Measurements from ENCODE around the gene HPDL. TPM values are rescaled to one million over a fixed set of nuclear protein-coding genes. Genes with fewer than 3 reads are reported as not detected.

HPDL gene
- total and polyA plus RNA-seq, 2 of the 4 experiments (the other 2 are of a cell fraction): 0.54 to 1.1 TPM

GRCh38 chr1:45378184-45378583 is 51.5 kb downstream of the HPDL start:
- Histone ChIP-seq H2BK120ac (ENCODE audit: low read depth, low read length) (no peak overlapping the region), H3K79me1 (ENCODE audit: low read depth in 1 of 2, low read length in 2 of 2) (no peaks in the 10 kb centered on the region), H3K4me3 (ENCODE audit: insufficient read depth, low read depth, low read length) (no peak overlapping the region), H2AFZ (replicated peaks; ENCODE audit: low read length, poor library complexity) (no peak overlapping the region), H3K9ac (ENCODE audit: low read depth, low read length) (no peak overlapping the region), H4K20me1 (ENCODE audit: insufficient read depth, low read length) (no peaks in the 10 kb centered on the region), H4K5ac (ENCODE audit: low read depth, low read length) (no peak overlapping the region), H3K9me1 (ENCODE audit: insufficient read depth, low read length) (peaks cover 4% of the 10 kb centered on the region; the same call in 1 of the 2 replicates), H2BK5ac (ENCODE audit: low read depth, low read length, poor library complexity, severe bottlenecking) (no peak overlapping the region), H3K14ac (replicated peaks; ENCODE audit: low read depth, low read length) (no peak overlapping the region), H2AK9ac (replicated peaks; ENCODE audit: low read depth, low read length, poor library complexity) (no peak overlapping the region), H4K91ac (ENCODE audit: insufficient read depth, low read depth, low read length) (no peak overlapping the region), H2AK5ac (ENCODE audit: low read depth, low read length) (no peak overlapping the region), H2BK20ac (ENCODE audit: low read depth, low read length) (no peak overlapping the region), H3K27me3 (ENCODE audit: control insufficient read depth, insufficient read depth, low read length) (no peaks in the 10 kb centered on the region), H4K8ac (ENCODE audit: low read depth in 2 of 2, low read length in 2 of 2) (no peak overlapping the region), H2BK15ac (ENCODE audit: low read depth, low read length) (no peak overlapping the region), H3K56ac (ENCODE audit: extremely low read depth, insufficient read depth, low read length) (no peak overlapping the region), H3K23ac (ENCODE audit: low read depth, low read length) (no peak overlapping the region), H3K4me2 (ENCODE audit: low read depth, low read length) (no peak overlapping the region), H3K4me1 (ENCODE audit: control insufficient read depth, insufficient read depth, low read length) (no peaks in the 10 kb centered on the region; the same call in 1 of the 2 replicates), H3K27ac (ENCODE audit: insufficient read depth, low read length) (no peak overlapping the region), H3K18ac (ENCODE audit: low read depth, low read length) (no peak overlapping the region), H3K36me3 (ENCODE audit: control insufficient read depth, insufficient read depth, low read length) (no peaks in the 10 kb centered on the region), H3K4ac (ENCODE audit: low read depth, low read length) (no peak overlapping the region), H3K9me3 (ENCODE audit: control insufficient read depth, insufficient read depth, low read length) (no peaks in the 10 kb centered on the region)
- dilution Hi-C loops (cut with HindIII; ENCODE audit: low sequenced_read_pairs, unreplicated experiment) (no loop called here), in situ Hi-C loops (cut with MboI; ENCODE audit: low sequenced_read_pairs) (no loop called here), intact Hi-C loops (cut with micrococcal nuclease) (no loop called here)
- ChIA-PET POLR2A (ENCODE audit: unreplicated experiment) (interaction anchor here (0.6 kb wide), 1 partner anchor 542 kb away, joined by 3 read pairs; no protein-coding TSS in a partner anchor), CTCF (interaction anchor here (0.6 kb wide), 1 partner anchor 180 kb away, joined by 3 read pairs; no protein-coding TSS in a partner anchor)
- BruUV-seq (replicated peaks): no TSS peak
- no peak for DNase-seq
- no peak for ATAC-seq (ENCODE audit: low read depth)
- TF ChIP-seq ELK1 (IDR thresholded peaks at IDR 0.05; ENCODE audit: borderline replicate concordance, low read depth, low read length) (no peak), CEBPB (IDR thresholded peaks at IDR 0.05; ENCODE audit: low read depth, low read length) (no peak), USF2 (IDR thresholded peaks at IDR 0.05; ENCODE audit: low read depth, low read length) (no peak), MXI1 (IDR thresholded peaks at IDR 0.05; ENCODE audit: borderline replicate concordance, low read depth, low read length) (no peak), RFX5 (IDR thresholded peaks at IDR 0.05; ENCODE audit: low read depth, low read length) (no peak), CTCF (conservative IDR thresholded peaks at IDR 0.05; ENCODE audit: low read depth, low read length) (no peak)

All from IMR-90 (cell line).